ENCODE data around the gene THRB. TPM values are rescaled to one million over a fixed set of nuclear protein-coding genes. Genes with fewer than 3 reads are reported as not detected.
"Not testable (repeated sequence)": the region's sequence is repeated elsewhere in the genome, so short reads cannot be mapped to it uniquely, and the experiment has no call there.

THRB gene
- total RNA-seq, 4 donors from 2014 or later, result 19.8 to 25.8 (median 23.4) TPM

- intact Hi-C loops (cut with DNase I; ENCODE audit: low total_unique reads), result no loop called here
- H3K4me3 ChIP-seq (ENCODE audit: low read depth, poor library complexity, severe bottlenecking), result no peak overlapping the region
- DNase-seq (ENCODE audit: low spot score in 2 of 2), result no peak
- WGBS, 2 donors, result 78 to 80% methylated on average over 5 of the region's 5 CpGs
- TF ChIP-seq POLR2A (IDR thresholded peaks at IDR 0.05) (no peak), CTCF (IDR thresholded peaks at IDR 0.05) (no peak)
Observed at GRCh38 chr3:24433838-24434591, 60.6 kb downstream of the THRB start.

DNA sequence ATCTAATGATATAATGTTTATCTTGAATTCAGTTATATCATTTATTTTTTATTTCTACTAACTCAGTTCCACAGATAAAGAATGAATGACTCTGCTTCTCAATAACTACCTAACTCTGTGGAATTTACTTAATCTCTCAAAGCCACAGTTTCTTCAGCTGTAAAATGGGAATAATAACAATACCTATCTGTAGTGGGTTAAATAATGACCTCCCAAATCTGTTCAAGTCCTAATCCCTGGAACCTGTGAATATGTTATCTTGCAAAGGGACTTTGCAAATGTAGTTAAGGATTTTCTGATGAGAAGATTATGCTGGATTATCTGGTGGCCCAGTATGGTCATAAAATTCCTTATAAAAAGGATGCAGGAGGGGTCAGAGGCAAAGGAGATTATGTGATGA is 61.7 kb downstream of the THRB start:
- intact Hi-C loops (cut with DNase I; ENCODE audit: low total_unique reads), result no loop called here
- H3K4me3 ChIP-seq (ENCODE audit: low read depth, poor library complexity, severe bottlenecking), result no peak overlapping the region
- no peak for DNase-seq (ENCODE audit: low spot score in 2 of 2)
- TF ChIP-seq CTCF (IDR thresholded peaks at IDR 0.05) (no peak), POLR2A (IDR thresholded peaks at IDR 0.05) (no peak)

DNA sequence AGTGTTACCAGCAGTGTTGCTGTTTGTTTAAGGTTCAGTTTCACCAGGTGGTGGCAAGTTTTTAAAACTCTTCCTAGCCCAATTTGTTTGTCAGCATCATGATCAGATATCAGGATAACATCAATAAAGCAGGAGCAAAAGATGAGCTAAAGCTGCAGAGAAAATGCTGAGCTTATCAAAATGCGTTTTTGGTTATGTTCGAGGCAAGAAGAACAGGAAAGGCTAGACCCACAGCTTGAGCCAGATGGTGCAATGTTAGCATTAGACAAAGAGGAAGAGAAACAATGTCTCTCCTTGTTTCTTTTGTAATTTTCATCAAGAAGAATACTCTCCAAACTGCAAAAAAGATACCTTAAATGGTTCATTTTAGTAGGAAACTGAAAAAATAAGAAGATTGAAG is 66.2 kb downstream of the THRB start:
- intact Hi-C loops (cut with DNase I; ENCODE audit: low total_unique reads), result no loop called here
- 44 to 56% methylated on average over 2 of the region's 2 CpGs for WGBS, 2 donors
- no peak overlapping the region for H3K4me3 ChIP-seq (ENCODE audit: low read depth, poor library complexity, severe bottlenecking)
- TF ChIP-seq CTCF (IDR thresholded peaks at IDR 0.05) (no peak), POLR2A (IDR thresholded peaks at IDR 0.05) (no peak)
- DNase-seq (ENCODE audit: low spot score in 2 of 2), result no peak

- WGBS, 2 donors, result 64 to 67% methylated on average over 2 of the region's 2 CpGs
- intact Hi-C loops (cut with DNase I; ENCODE audit: low total_unique reads), result no loop called here
- no peak for TF ChIP-seq CTCF (IDR thresholded peaks at IDR 0.05)
- TF ChIP-seq POLR2A (IDR thresholded peaks at IDR 0.05), result no peak
- no peak overlapping the region for H3K4me3 ChIP-seq (ENCODE audit: low read depth, poor library complexity, severe bottlenecking)
- no peak for DNase-seq (ENCODE audit: low spot score in 2 of 2)
Observed at GRCh38 chr3:24426896-24427295, 67.8 kb downstream of the THRB start.

- 90 to 91% methylated on average over 1 of the region's 1 CpG for WGBS, 2 donors
Observed at GRCh38 chr3:24420829-24421228, 73.8 kb downstream of the THRB start.

DNA sequence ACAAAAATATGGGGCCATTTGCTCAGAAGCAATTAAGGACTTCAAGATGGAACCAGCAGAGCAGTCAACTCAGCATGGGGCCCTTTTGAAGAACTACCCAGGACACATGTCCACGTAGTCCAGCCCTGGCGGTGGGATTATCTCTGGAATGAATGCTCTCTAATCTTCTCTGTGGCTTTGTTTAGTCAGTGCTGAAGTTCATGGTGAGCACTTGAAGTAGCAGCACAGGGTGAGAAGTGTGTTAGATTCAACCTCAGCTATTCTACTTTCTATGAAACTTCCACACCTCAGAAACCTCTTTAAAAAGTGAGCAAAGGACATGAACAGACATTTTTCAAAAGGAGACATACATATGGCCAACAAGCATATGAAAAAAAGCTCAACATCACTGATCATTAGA is 74.4 kb downstream of the THRB start:
- WGBS, 2 donors, result 96 to 97% methylated on average over 2 of the region's 2 CpGs

More at GRCh38 chr3:24420829-24421228, 73.8 kb downstream of the THRB start:
- DNase-seq (ENCODE audit: low spot score in 2 of 2); intact Hi-C loops (cut with DNase I; ENCODE audit: low total_unique reads); H3K4me3 ChIP-seq (ENCODE audit: low read depth, poor library complexity, severe bottlenecking): not testable (repeated sequence)

More for the DNA sequence above, 74.4 kb downstream of the THRB start:
- TF ChIP-seq POLR2A (IDR thresholded peaks at IDR 0.05), result no peak
- TF ChIP-seq CTCF (IDR thresholded peaks at IDR 0.05), result no peak
- no peak overlapping the region for H3K4me3 ChIP-seq (ENCODE audit: low read depth, poor library complexity, severe bottlenecking)
- DNase-seq (ENCODE audit: low spot score in 2 of 2), result no peak
- intact Hi-C loops (cut with DNase I; ENCODE audit: low total_unique reads), result no loop called here
